ENCODE measurements around the gene GSC2. TPM values are rescaled to one million over a fixed set of nuclear protein-coding genes. Genes with fewer than 3 reads are reported as not detected.

Gene GSC2
- total and polyA plus RNA-seq, 2 of the 4 experiments (the other 2 are of a cell fraction) = not detected

DNA sequence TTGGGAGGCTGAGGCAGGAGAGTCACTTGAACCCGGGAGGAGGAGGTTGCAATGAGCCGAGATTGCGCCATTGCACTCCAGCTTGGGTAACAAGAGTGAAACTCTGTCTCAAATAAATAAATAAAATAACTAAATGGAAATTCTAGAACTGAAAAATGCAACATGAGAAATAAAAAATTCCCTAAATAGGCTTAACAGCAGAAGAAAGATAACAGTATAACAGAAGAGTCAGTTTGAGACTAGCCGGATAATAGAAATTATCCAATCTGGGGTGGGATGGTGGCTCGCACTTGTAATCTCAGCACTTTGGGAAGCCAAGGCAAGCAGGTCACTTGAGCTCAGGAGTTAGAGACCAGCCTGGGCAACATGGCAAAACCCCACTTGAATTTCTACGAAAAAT, 14.3 kb upstream of the GSC2 start:
- Histone ChIP-seq H3K79me1 (ENCODE audit: low read depth in 1 of 2, low read length in 2 of 2) (no peaks in the 10 kb centered on the region), H2AK9ac (replicated peaks; ENCODE audit: low read depth, low read length, poor library complexity) (no peak overlapping the region), H3K9me3 (ENCODE audit: control insufficient read depth, insufficient read depth, low read length) (no peaks in the 10 kb centered on the region), H2BK5ac (ENCODE audit: low read depth, low read length, poor library complexity, severe bottlenecking) (no peak overlapping the region), H2BK15ac (ENCODE audit: low read depth, low read length) (no peak overlapping the region), H3K4ac (ENCODE audit: low read depth, low read length) (no peak overlapping the region), H2AFZ (replicated peaks; ENCODE audit: low read length, poor library complexity) (no peak overlapping the region), H3K9ac (ENCODE audit: low read depth, low read length) (no peak overlapping the region), H4K91ac (ENCODE audit: insufficient read depth, low read depth, low read length) (no peak overlapping the region), H3K14ac (replicated peaks; ENCODE audit: low read depth, low read length) (no peak overlapping the region), H3K4me1 (ENCODE audit: control insufficient read depth, insufficient read depth, low read length) (no peaks in the 10 kb centered on the region; the same call in 1 of the 2 replicates), H3K18ac (ENCODE audit: low read depth, low read length) (no peak overlapping the region), H3K23ac (ENCODE audit: low read depth, low read length) (no peak overlapping the region), H3K9me1 (ENCODE audit: insufficient read depth, low read length) (no peaks in the 10 kb centered on the region), H3K27me3 (ENCODE audit: control insufficient read depth, insufficient read depth, low read length) (peaks cover 37% of the 10 kb centered on the region), H4K20me1 (ENCODE audit: insufficient read depth, low read length) (no peaks in the 10 kb centered on the region), H3K4me2 (ENCODE audit: low read depth, low read length) (no peak overlapping the region), H2BK20ac (ENCODE audit: low read depth, low read length) (no peak overlapping the region), H4K5ac (ENCODE audit: low read depth, low read length) (no peak overlapping the region), H3K4me3 (ENCODE audit: insufficient read depth, low read depth, low read length) (no peak overlapping the region), H2BK120ac (ENCODE audit: low read depth, low read length) (no peak overlapping the region), H3K56ac (ENCODE audit: extremely low read depth, insufficient read depth, low read length) (no peak overlapping the region), H3K27ac (ENCODE audit: insufficient read depth, low read length) (no peak overlapping the region), H2AK5ac (ENCODE audit: low read depth, low read length) (no peak overlapping the region), H3K36me3 (ENCODE audit: control insufficient read depth, insufficient read depth, low read length) (no peaks in the 10 kb centered on the region), H4K8ac (ENCODE audit: low read depth in 2 of 2, low read length in 2 of 2) (no peak overlapping the region)
- no TSS peak for BruUV-seq (replicated peaks)
- TF ChIP-seq MAZ (IDR thresholded peaks at IDR 0.05; ENCODE audit: borderline replicate concordance, low read depth, low read length) (no peak), POLR2A (IDR thresholded peaks at IDR 0.05; ENCODE audit: low read depth, low read length) (no peak), FOS (IDR thresholded peaks at IDR 0.05; ENCODE audit: low read depth, low read length) (no peak), RFX5 (IDR thresholded peaks at IDR 0.05; ENCODE audit: low read depth, low read length) (no peak), RCOR1 (IDR thresholded peaks at IDR 0.05; ENCODE audit: insufficient replicate concordance, low read length) (no peak), RAD21 (IDR thresholded peaks at IDR 0.05; ENCODE audit: low read length) (no peak), NFE2L2 (IDR thresholded peaks at IDR 0.05; ENCODE audit: low read depth, low read length) (no peak), MXI1 (IDR thresholded peaks at IDR 0.05; ENCODE audit: borderline replicate concordance, low read depth, low read length) (no peak), CHD1 (IDR thresholded peaks at IDR 0.05; ENCODE audit: low read depth, low read length) (no peak), BHLHE40 (IDR thresholded peaks at IDR 0.05; ENCODE audit: low read depth, low read length) (no peak), CEBPB (IDR thresholded peaks at IDR 0.05; ENCODE audit: low read depth, low read length) (no peak), SMC3 (IDR thresholded peaks at IDR 0.05; ENCODE audit: low read depth, low read length) (no peak), MAFK (IDR thresholded peaks at IDR 0.05; ENCODE audit: low read depth, low read length) (no peak)
- TF ChIP-seq, protein P1, sequence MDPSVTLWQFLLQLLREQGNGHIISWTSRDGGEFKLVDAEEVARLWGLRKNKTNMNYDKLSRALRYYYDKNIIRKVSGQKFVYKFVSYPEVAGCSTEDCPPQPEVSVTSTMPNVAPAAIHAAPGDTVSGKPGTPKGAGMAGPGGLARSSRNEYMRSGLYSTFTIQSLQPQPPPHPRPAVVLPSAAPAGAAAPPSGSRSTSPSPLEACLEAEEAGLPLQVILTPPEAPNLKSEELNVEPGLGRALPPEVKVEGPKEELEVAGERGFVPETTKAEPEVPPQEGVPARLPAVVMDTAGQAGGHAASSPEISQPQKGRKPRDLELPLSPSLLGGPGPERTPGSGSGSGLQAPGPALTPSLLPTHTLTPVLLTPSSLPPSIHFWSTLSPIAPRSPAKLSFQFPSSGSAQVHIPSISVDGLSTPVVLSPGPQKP (IDR thresholded peaks at IDR 0.05; ENCODE audit: borderline replicate concordance, low read depth, low read length) = no peak
- TF ChIP-seq, protein P2, sequence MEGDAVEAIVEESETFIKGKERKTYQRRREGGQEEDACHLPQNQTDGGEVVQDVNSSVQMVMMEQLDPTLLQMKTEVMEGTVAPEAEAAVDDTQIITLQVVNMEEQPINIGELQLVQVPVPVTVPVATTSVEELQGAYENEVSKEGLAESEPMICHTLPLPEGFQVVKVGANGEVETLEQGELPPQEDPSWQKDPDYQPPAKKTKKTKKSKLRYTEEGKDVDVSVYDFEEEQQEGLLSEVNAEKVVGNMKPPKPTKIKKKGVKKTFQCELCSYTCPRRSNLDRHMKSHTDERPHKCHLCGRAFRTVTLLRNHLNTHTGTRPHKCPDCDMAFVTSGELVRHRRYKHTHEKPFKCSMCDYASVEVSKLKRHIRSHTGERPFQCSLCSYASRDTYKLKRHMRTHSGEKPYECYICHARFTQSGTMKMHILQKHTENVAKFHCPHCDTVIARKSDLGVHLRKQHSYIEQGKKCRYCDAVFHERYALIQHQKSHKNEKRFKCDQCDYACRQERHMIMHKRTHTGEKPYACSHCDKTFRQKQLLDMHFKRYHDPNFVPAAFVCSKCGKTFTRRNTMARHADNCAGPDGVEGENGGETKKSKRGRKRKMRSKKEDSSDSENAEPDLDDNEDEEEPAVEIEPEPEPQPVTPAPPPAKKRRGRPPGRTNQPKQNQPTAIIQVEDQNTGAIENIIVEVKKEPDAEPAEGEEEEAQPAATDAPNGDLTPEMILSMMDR (conservative IDR thresholded peaks at IDR 0.05; ENCODE audit: low read depth, low read length) = no peak
- TF ChIP-seq, protein P3, sequence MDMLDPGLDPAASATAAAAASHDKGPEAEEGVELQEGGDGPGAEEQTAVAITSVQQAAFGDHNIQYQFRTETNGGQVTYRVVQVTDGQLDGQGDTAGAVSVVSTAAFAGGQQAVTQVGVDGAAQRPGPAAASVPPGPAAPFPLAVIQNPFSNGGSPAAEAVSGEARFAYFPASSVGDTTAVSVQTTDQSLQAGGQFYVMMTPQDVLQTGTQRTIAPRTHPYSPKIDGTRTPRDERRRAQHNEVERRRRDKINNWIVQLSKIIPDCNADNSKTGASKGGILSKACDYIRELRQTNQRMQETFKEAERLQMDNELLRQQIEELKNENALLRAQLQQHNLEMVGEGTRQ (IDR thresholded peaks at IDR 0.05; ENCODE audit: low read depth, low read length) = no peak
- in situ Hi-C loops (cut with MboI; ENCODE audit: low sequenced_read_pairs) = no loop called here
- ATAC-seq (ENCODE audit: low read depth) (no peak), DNase-seq (no peak)
- dilution Hi-C loops (cut with HindIII; ENCODE audit: low sequenced_read_pairs, unreplicated experiment) = no loop called here
- ChIA-PET CTCF (no interaction called here), POLR2A (ENCODE audit: unreplicated experiment) (no interaction called here)
- intact Hi-C loops (cut with micrococcal nuclease) = no loop called here
- no CpG with 5 or more reads among the region's 6 CpGs for WGBS, 2 experiments (ENCODE audit: extremely low coverage in 2 of 2, insufficient read length in 1 of 2)

Data from IMR-90 (cell line).